Measurements from ENCODE around the gene HAO2. TPM values are rescaled to one million over a fixed set of nuclear protein-coding genes. Genes with fewer than 3 reads are reported as not detected.

The HAO2 gene
- total RNA-seq, 1 donor from 2014 or later, result not detected

DNA sequence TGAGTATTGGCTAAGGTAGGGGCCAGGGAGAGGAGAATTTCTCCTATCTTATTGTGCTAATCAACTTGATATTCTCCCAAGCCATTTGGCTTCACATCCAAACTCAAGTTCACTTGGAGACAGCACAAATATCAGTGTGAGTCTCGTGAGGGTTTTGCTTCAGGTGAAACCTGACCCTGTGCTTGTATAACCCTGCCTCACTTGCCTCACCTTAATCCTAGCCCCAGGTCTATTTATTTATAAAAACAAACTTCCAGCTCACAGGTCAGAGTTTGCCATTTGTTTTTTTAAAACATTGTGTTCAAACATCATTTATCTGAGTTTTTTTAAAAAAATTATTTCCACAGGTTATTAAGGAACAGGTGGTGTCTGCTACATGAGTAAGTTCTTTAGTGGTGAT lies 19.9 kb downstream of the HAO2 start:
- H3K27ac Mint-ChIP-seq, result no peak overlapping the region
- H3K4me3 Mint-ChIP-seq (ENCODE audit: low read depth), result no peak overlapping the region
- H3K36me3 Mint-ChIP-seq (ENCODE audit: insufficient read depth), result no peaks in the 10 kb centered on the region
- no peak for DNase-seq (ENCODE audit: low spot score, unreplicated experiment)
- H3K9me3 Mint-ChIP-seq (ENCODE audit: low read depth), result no peaks in the 10 kb centered on the region
- TF ChIP-seq, protein P1, sequence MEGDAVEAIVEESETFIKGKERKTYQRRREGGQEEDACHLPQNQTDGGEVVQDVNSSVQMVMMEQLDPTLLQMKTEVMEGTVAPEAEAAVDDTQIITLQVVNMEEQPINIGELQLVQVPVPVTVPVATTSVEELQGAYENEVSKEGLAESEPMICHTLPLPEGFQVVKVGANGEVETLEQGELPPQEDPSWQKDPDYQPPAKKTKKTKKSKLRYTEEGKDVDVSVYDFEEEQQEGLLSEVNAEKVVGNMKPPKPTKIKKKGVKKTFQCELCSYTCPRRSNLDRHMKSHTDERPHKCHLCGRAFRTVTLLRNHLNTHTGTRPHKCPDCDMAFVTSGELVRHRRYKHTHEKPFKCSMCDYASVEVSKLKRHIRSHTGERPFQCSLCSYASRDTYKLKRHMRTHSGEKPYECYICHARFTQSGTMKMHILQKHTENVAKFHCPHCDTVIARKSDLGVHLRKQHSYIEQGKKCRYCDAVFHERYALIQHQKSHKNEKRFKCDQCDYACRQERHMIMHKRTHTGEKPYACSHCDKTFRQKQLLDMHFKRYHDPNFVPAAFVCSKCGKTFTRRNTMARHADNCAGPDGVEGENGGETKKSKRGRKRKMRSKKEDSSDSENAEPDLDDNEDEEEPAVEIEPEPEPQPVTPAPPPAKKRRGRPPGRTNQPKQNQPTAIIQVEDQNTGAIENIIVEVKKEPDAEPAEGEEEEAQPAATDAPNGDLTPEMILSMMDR (IDR thresholded peaks at IDR 0.05; ENCODE audit: unreplicated experiment), result no peak
- peaks cover 17% of the 10 kb centered on the region for H3K4me1 Mint-ChIP-seq (ENCODE audit: low read depth)
- peaks cover 7% of the 10 kb centered on the region for H3K27me3 Mint-ChIP-seq

DNA sequence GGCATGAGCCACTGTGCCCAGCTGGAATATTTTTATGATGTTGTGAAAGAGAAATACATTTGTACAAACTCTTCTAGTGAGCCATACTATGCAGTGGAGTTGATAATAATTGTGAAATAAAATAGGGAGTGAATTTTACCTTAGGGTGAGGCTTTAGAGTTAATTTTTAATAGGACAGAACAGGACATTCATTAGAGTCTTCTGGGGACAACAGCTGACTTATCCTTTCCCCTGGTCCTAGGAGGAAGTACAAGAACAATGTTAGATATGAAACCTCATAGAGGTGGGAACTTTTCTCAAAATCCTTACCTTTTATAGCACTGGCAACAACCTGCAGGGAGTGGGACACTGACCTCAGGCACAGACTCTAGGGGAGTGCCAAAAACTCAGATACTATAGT lies 21.9 kb downstream of the HAO2 start:
- TF ChIP-seq, protein P1 (IDR thresholded peaks at IDR 0.05; ENCODE audit: unreplicated experiment), result no peak
- Mint-ChIP-seq H3K27ac (no peak overlapping the region), H3K4me3 (ENCODE audit: low read depth) (no peak overlapping the region), H3K27me3 (peaks cover 10% of the 10 kb centered on the region), H3K4me1 (ENCODE audit: low read depth) (peaks cover 17% of the 10 kb centered on the region), H3K9me3 (ENCODE audit: low read depth) (no peaks in the 10 kb centered on the region), H3K36me3 (ENCODE audit: insufficient read depth) (no peaks in the 10 kb centered on the region)
- DNase-seq (ENCODE audit: low spot score, unreplicated experiment), result no peak

DNA sequence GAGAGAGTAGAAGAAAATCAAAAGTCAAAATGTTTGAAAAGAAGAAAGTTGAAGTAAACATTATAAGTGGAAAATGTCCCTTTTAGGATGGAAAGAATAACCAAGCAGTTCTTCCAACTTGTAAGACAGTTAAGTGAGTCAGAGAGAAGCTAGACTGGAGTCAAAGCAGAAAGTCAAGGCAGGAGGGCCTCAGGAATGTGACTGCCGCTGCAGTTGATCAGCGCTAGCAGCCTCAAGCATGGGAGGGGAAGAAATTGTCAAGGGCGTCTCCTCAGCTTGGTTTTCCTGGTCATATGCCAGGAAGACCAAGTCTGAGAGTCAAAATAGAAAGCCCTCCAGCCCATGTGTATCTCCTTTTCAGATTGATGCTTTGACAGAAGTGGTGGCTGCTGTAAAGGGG lies 23.2 kb downstream of the HAO2 start:
- TF ChIP-seq, protein P1 (IDR thresholded peaks at IDR 0.05; ENCODE audit: unreplicated experiment), result no peak
- Mint-ChIP-seq H3K27ac (no peak overlapping the region), H3K27me3 (peaks cover 10% of the 10 kb centered on the region), H3K9me3 (ENCODE audit: low read depth) (no peaks in the 10 kb centered on the region), H3K4me3 (ENCODE audit: low read depth) (no peak overlapping the region), H3K36me3 (ENCODE audit: insufficient read depth) (no peaks in the 10 kb centered on the region), H3K4me1 (ENCODE audit: low read depth) (peaks cover 17% of the 10 kb centered on the region)
- no peak for DNase-seq (ENCODE audit: low spot score, unreplicated experiment)

DNA sequence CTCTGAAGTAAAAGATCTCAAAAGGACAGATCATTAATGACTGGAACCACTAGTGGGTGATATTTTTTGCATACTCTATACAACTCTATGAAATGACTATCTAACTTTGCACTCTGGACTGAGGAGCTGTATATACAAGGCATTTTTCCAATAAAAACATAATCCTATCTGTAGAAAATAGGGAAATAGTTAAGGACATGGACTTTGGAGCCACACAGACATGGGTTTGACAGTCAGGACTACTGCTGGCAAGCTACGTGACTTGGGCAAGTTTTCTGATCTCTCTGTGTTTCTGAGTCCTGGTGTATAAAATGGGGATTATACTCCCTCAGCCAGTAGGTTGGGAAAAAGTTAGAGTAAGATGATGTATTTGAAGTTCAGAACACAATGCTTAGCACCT lies 25.5 kb downstream of the HAO2 start:
- TF ChIP-seq, protein P1 (IDR thresholded peaks at IDR 0.05; ENCODE audit: unreplicated experiment), result no peak
- no peak for DNase-seq (ENCODE audit: low spot score, unreplicated experiment)
- Mint-ChIP-seq H3K27ac (no peak overlapping the region), H3K36me3 (ENCODE audit: insufficient read depth) (no peaks in the 10 kb centered on the region), H3K9me3 (ENCODE audit: low read depth) (no peaks in the 10 kb centered on the region), H3K4me3 (ENCODE audit: low read depth) (no peak overlapping the region), H3K4me1 (ENCODE audit: low read depth) (peaks cover 9% of the 10 kb centered on the region), H3K27me3 (peaks cover 10% of the 10 kb centered on the region)

DNA sequence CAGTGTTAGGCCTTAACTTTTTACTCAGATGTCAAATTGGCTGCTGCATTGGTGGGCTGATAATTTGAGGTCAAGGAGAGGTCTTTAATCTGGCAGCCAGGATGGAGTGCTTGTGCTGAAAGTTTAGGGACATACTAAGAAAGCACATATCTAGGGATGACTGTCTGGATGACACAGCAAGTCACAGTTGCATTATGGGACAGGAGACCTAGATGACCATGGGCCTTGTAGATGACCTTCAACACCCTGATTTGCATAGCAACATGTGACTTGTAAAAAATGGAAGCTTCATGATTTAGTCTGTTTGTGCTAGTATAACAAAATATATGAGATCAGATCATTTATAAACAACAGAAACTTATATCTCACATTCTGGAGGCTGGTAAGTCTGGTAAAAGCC lies 28.4 kb downstream of the HAO2 start:
- H3K4me1 Mint-ChIP-seq (ENCODE audit: low read depth), result no peaks in the 10 kb centered on the region
- no peak for DNase-seq (ENCODE audit: low spot score, unreplicated experiment)
- peaks cover 6% of the 10 kb centered on the region for H3K27me3 Mint-ChIP-seq
- TF ChIP-seq, protein P1 (IDR thresholded peaks at IDR 0.05; ENCODE audit: unreplicated experiment), result no peak
- H3K36me3 Mint-ChIP-seq (ENCODE audit: insufficient read depth), result no peaks in the 10 kb centered on the region
- H3K4me3 Mint-ChIP-seq (ENCODE audit: low read depth), result no peak overlapping the region
- H3K27ac Mint-ChIP-seq, result no peak overlapping the region
- H3K9me3 Mint-ChIP-seq (ENCODE audit: low read depth), result no peaks in the 10 kb centered on the region

Data from progenitor cell of endocrine pancreas (in vitro differentiated cells).